Loucy (cell line): ENCODE measurements around the gene TFPI2.

Source experiments
- H2AFZ ChIP-seq: fragments of 200-600 bp; sonication (generic); 2 replicates; pipeline ENCODE4 v1.6.0; 2016; ENCODE audit warnings: antibody characterized with exemption, mild to moderate bottlenecking, low read length, moderate library complexity
- H3F3A ChIP-seq: fragments of 200-600 bp; 2 replicates; pipeline ENCODE4 v1.6.0; 2016; ENCODE audit warnings: antibody characterized with exemption, low read depth, mild to moderate bottlenecking
- H3K27me3 ChIP-seq: fragments of 200-600 bp; sonication (generic); 2 replicates; pipeline ENCODE4 v1.6.1; 2014; ENCODE audit warnings: low read length, mild to moderate bottlenecking; ENCODE audit not compliant: insufficient read depth, poor library complexity, severe bottlenecking
- H3K36me3 ChIP-seq: fragments of 200-600 bp; sonication (generic); 2 replicates; pipeline ENCODE4 v1.6.1; 2016; ENCODE audit warnings: low read length; ENCODE audit not compliant: insufficient read depth
- H3K4me1 ChIP-seq: fragments of 200-600 bp; sonication (generic); 2 replicates; pipeline ENCODE4 v1.5.1; 2014; ENCODE audit warnings: low read length, mild to moderate bottlenecking; ENCODE audit not compliant: insufficient read depth, poor library complexity, severe bottlenecking
- H3K4me2 ChIP-seq: fragments of 200-600 bp; sonication (generic); 2 replicates; pipeline ENCODE4 v1.6.0; 2014; ENCODE audit warnings: antibody characterized with exemption, low read length, low read depth, mild to moderate bottlenecking; ENCODE audit not compliant: poor library complexity, severe bottlenecking
- H3K4me3 ChIP-seq: fragments of 200-600 bp; sonication (generic); 2 replicates; pipeline ENCODE4 v1.5.1; 2014; ENCODE audit warnings: low read length, mild to moderate bottlenecking, mixed read lengths; ENCODE audit not compliant: poor library complexity, severe bottlenecking
- H3K79me2 ChIP-seq: fragments of 200-600 bp; sonication (generic); 2 replicates; pipeline ENCODE4 v1.6.1; 2014; ENCODE audit warnings: low read length; ENCODE audit not compliant: insufficient read depth
- H3K9ac ChIP-seq: fragments of 200-600 bp; sonication (generic); 2 replicates; pipeline ENCODE4 v1.6.0; 2014; ENCODE audit warnings: mild to moderate bottlenecking, low read depth, low read length, moderate library complexity; ENCODE audit not compliant: poor library complexity, severe bottlenecking
- H3K9me2 ChIP-seq: fragments of 200-600 bp; sonication (generic); replicated peaks from 2 replicates; pipeline ENCODE4 v1.6.1; 2016; ENCODE audit warnings: low read depth, low read length, mixed read lengths
- H3K9me3 ChIP-seq: fragments of 200-600 bp; sonication (generic); 2 replicates; pipeline ENCODE4 v1.6.1; 2014; ENCODE audit warnings: mild to moderate bottlenecking, antibody characterized with exemption, low read length, low read depth; ENCODE audit not compliant: insufficient read depth
- H4K20me1 ChIP-seq: fragments of 200-600 bp; sonication (generic); 2 replicates; pipeline ENCODE4 v1.6.0; 2014; ENCODE audit warnings: antibody characterized with exemption, low read length, mild to moderate bottlenecking; ENCODE audit not compliant: insufficient read depth, poor library complexity, severe bottlenecking
- EZH2phosphoT487 ChIP-seq: fragments of 200-600 bp; IDR thresholded peaks from 2 replicates; pipeline ENCODE4 v1.6.1; 2018; ENCODE audit warnings: antibody characterized with exemption, mild to moderate bottlenecking, moderate library complexity, borderline replicate concordance
- TF ChIP-seq, protein P1 (sequence below): fragments of 200-600 bp; sonication (generic); conservative IDR thresholded peaks from 2 replicates; pipeline ENCODE4 v1.5.1; 2014; ENCODE audit warnings: mild to moderate bottlenecking, antibody characterized with exemption, low read length

Gene TFPI2

GRCh38 chr7:93890464-93891068 is at the start of gene TFPI2:
TSS of gene TFPI2 (minus strand) at chr7:93890753. CDS start at chr7:93890678, 75 bp downstream.
- no peaks in the 10 kb centered on the region for H4K20me1 ChIP-seq
- H3K9me2 ChIP-seq = no peaks in the 10 kb centered on the region
- no peaks in the 10 kb centered on the region for H3K4me1 ChIP-seq
- H3K36me3 ChIP-seq = no peaks in the 10 kb centered on the region
- no peak within 1 kb of the TSS for H2AFZ ChIP-seq
- no peaks in the 10 kb centered on the region for H3K79me2 ChIP-seq
- H3K4me2 ChIP-seq = no peak within 1 kb of the TSS
- no peaks in the 10 kb centered on the region for H3K9me3 ChIP-seq
- TF ChIP-seq, protein P1, sequence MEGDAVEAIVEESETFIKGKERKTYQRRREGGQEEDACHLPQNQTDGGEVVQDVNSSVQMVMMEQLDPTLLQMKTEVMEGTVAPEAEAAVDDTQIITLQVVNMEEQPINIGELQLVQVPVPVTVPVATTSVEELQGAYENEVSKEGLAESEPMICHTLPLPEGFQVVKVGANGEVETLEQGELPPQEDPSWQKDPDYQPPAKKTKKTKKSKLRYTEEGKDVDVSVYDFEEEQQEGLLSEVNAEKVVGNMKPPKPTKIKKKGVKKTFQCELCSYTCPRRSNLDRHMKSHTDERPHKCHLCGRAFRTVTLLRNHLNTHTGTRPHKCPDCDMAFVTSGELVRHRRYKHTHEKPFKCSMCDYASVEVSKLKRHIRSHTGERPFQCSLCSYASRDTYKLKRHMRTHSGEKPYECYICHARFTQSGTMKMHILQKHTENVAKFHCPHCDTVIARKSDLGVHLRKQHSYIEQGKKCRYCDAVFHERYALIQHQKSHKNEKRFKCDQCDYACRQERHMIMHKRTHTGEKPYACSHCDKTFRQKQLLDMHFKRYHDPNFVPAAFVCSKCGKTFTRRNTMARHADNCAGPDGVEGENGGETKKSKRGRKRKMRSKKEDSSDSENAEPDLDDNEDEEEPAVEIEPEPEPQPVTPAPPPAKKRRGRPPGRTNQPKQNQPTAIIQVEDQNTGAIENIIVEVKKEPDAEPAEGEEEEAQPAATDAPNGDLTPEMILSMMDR = no peak
- TF ChIP-seq EZH2phosphoT487 = no peak
- H3K27me3 ChIP-seq = no peaks in the 10 kb centered on the region
- H3K4me3 ChIP-seq = no peak within 1 kb of the TSS
- no peak within 1 kb of the TSS for H3K9ac ChIP-seq
- no peaks in the 10 kb centered on the region for H3F3A ChIP-seq

DNA sequence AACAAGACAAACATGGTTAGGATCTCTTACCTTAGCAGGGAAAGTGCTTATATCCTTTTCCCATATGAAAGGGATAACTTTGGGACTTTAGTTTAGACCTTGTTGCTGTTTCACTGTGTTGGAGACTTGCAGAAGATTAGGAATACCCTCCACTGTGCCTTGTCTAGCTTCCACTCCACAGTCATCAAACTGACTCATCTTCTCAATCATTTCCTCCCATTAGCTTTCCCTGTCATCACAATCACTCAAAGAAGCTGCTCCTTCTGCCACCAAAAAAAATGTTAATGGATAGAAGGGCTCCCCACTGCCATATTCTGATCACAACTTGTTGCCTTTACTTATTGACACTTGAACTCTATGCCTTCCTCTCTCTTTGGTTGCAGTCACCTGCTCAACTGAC is 47.7 kb upstream of the TFPI2 start:
- Histone ChIP-seq H2AFZ (no peak overlapping the region), H3K4me1 (no peaks in the 10 kb centered on the region)
- TF ChIP-seq, protein P1 = no peak
- no peak for TF ChIP-seq EZH2phosphoT487

GRCh38 chr7:93937818-93938217 is 47.3 kb upstream of the TFPI2 start:
- Histone ChIP-seq H3K9me3 (no peaks in the 10 kb centered on the region), H3K9me2 (no peaks in the 10 kb centered on the region), H4K20me1 (no peaks in the 10 kb centered on the region), H3F3A (no peaks in the 10 kb centered on the region), H3K4me3 (no peak overlapping the region), H3K4me1 (no peaks in the 10 kb centered on the region), H3K4me2 (no peak overlapping the region), H3K79me2 (no peaks in the 10 kb centered on the region), H3K27me3 (no peaks in the 10 kb centered on the region), H3K36me3 (no peaks in the 10 kb centered on the region), H3K9ac (no peak overlapping the region), H2AFZ (no peak overlapping the region)
- no peak for TF ChIP-seq EZH2phosphoT487
- TF ChIP-seq, protein P1 = no peak

More for the DNA sequence above, 47.7 kb upstream of the TFPI2 start:
- Histone ChIP-seq H4K20me1 (no peaks in the 10 kb centered on the region), H3F3A (no peaks in the 10 kb centered on the region), H3K4me3 (no peak overlapping the region), H3K27me3 (no peaks in the 10 kb centered on the region), H3K36me3 (no peaks in the 10 kb centered on the region), H3K9me2 (no peaks in the 10 kb centered on the region), H3K79me2 (no peaks in the 10 kb centered on the region), H3K9me3 (no peaks in the 10 kb centered on the region), H3K9ac (no peak overlapping the region), H3K4me2 (no peak overlapping the region)
